Activated CD4-positive, alpha-beta memory T cell treated with anti-CD3 and anti-CD28 coated beads for 36 hours (primary cell): ENCODE results near the gene APIP. TPM values are rescaled to one million over a fixed set of nuclear protein-coding genes. Genes with fewer than 3 reads are reported as not detected.
"Not testable (repeated sequence)": the region's sequence is repeated elsewhere in the genome, so short reads cannot be mapped to it uniquely, and the experiment has no call there.

Experiments used
- CTCF ChIA-PET: fragments of 350-600 bp; sonication (Branson Sonifier 250); formaldehyde crosslinking; loops from one replicate; lab custom pipeline; 2021; ENCODE audit warnings: antibody characterized with exemption, inconsistent platforms; lab: Charles Lee
- POLR2A ChIA-PET: fragments of 350-600 bp; sonication (Branson Sonifier 250); formaldehyde crosslinking; loops from one replicate; lab custom pipeline; 2021; ENCODE audit warnings: antibody characterized with exemption; lab: Charles Lee
- DNase-seq: peaks from one replicate; pipeline ENCODE4 v3.0.0-alpha.2; 2020
- H3K27ac Mint-ChIP-seq: one replicate; pipeline ENCODE4 v1.8.0; 2021; ENCODE audit warnings: mixed read lengths
- H3K27me3 Mint-ChIP-seq: one replicate; pipeline ENCODE4 v1.8.0; 2021; ENCODE audit warnings: mixed read lengths
- H3K36me3 Mint-ChIP-seq: one replicate; pipeline ENCODE4 v1.8.0; 2021; ENCODE audit warnings: mixed read lengths
- H3K4me1 Mint-ChIP-seq: one replicate; pipeline ENCODE4 v1.8.0; 2021; ENCODE audit warnings: low read depth, mixed read lengths
- H3K4me3 Mint-ChIP-seq: one replicate; pipeline ENCODE4 v1.8.0; 2021; ENCODE audit warnings: mild to moderate bottlenecking, mixed read lengths
- H3K9me3 Mint-ChIP-seq: one replicate; pipeline ENCODE4 v1.8.0; 2021; ENCODE audit warnings: mixed read lengths
- intact Hi-C: fragments of 100-400 bp; cut with micrococcal nuclease; formaldehyde crosslinking; loops from one replicate; pipeline ENCODE4 v1.15.1; 2023
- total RNA-seq, 2 experiments: library from RNA; stranded (reverse); gene quantifications; one replicate each; pipeline ENCODE4 v1.2.3, GENCODE V29; 2021

Gene APIP
- total RNA-seq, 2 experiments from 2014 or later = 31.2 to 32.9 TPM

- CTCF ChIA-PET = interaction anchor here (0.9 to 1.4 kb wide), 3 partner anchors 15 to 313 kb away, joined by 3 to 6 read pairs (median 3); no protein-coding TSS in a partner anchor
- intact Hi-C loops = no loop called here
- H3K9me3 Mint-ChIP-seq = peaks cover 64% of the 10 kb centered on the region
Measured at GRCh38 chr11:34899633-34900016, 16.6 kb downstream of the APIP start.

GRCh38 chr11:34898474-34898873 is 17.7 kb downstream of the APIP start:
- intact Hi-C loops = no loop called here
- H3K4me1 Mint-ChIP-seq = no peaks in the 10 kb centered on the region
- H3K27ac Mint-ChIP-seq = no peak overlapping the region
- ChIA-PET POLR2A (no interaction called here), CTCF (interaction anchor here (0.9 to 2.4 kb wide), 7 partner anchors 14 to 494 kb away, joined by 3 to 13 read pairs (median 3); partner anchors contain the start of genes APIP and PDHX)
- no peak for DNase-seq
- no peaks in the 10 kb centered on the region for H3K27me3 Mint-ChIP-seq
- peaks cover 43% of the 10 kb centered on the region for H3K36me3 Mint-ChIP-seq
- H3K9me3 Mint-ChIP-seq = peaks cover 61% of the 10 kb centered on the region
- H3K4me3 Mint-ChIP-seq = no peak overlapping the region

More at GRCh38 chr11:34899633-34900016, 16.6 kb downstream of the APIP start:
- peaks cover 47% of the 10 kb centered on the region for H3K36me3 Mint-ChIP-seq
- no peaks in the 10 kb centered on the region for H3K27me3 Mint-ChIP-seq
- POLR2A ChIA-PET = no interaction called here
- no peak overlapping the region for H3K27ac Mint-ChIP-seq
- no peak overlapping the region for H3K4me3 Mint-ChIP-seq
- H3K4me1 Mint-ChIP-seq = peaks cover under 1% of the 10 kb centered on the region
- no peak for DNase-seq

GRCh38 chr11:34897171-34897870 is 18.9 kb downstream of the APIP start:
- CTCF ChIA-PET = interaction anchor here (1.3 to 2.4 kb wide), 4 partner anchors 107 to 496 kb away, joined by 3 to 13 read pairs (median 5); no protein-coding TSS in a partner anchor
- peaks cover 37% of the 10 kb centered on the region for H3K36me3 Mint-ChIP-seq
- H3K4me1 Mint-ChIP-seq = no peaks in the 10 kb centered on the region
- POLR2A ChIA-PET = no interaction called here
- intact Hi-C loops = no loop called here
- no peak overlapping the region for H3K27ac Mint-ChIP-seq
- H3K9me3 Mint-ChIP-seq = peaks cover 53% of the 10 kb centered on the region
- no peak for DNase-seq
- H3K4me3 Mint-ChIP-seq = no peak overlapping the region
- no peaks in the 10 kb centered on the region for H3K27me3 Mint-ChIP-seq

GRCh38 chr11:34896191-34896590 is 20.0 kb downstream of the APIP start:
- H3K4me1 Mint-ChIP-seq, H3K27me3 Mint-ChIP-seq, intact Hi-C loops, H3K27ac Mint-ChIP-seq, POLR2A ChIA-PET, H3K4me3 Mint-ChIP-seq, DNase-seq: not testable (repeated sequence)
- Mint-ChIP-seq H3K36me3 (peaks cover 34% of the 10 kb centered on the region), H3K9me3 (peaks cover 44% of the 10 kb centered on the region)
- CTCF ChIA-PET = interaction anchor here (2.4 kb wide), 1 partner anchor 310 kb away, joined by 13 read pairs; no protein-coding TSS in a partner anchor

- H3K27ac Mint-ChIP-seq = no peak overlapping the region
- ChIA-PET CTCF (interaction anchor here (0.7 to 3.1 kb wide), 4 partner anchors 30 to 380 kb away, joined by 3 to 38 read pairs (median 3); partner anchors contain the start of gene ELF5), POLR2A (no interaction called here)
- H3K4me1 Mint-ChIP-seq = no peaks in the 10 kb centered on the region
- no peaks in the 10 kb centered on the region for H3K27me3 Mint-ChIP-seq
- H3K9me3 Mint-ChIP-seq = peaks cover 20% of the 10 kb centered on the region
- no peak overlapping the region for H3K4me3 Mint-ChIP-seq
- peaks cover 14% of the 10 kb centered on the region for H3K36me3 Mint-ChIP-seq
- intact Hi-C loops = no loop called here
- DNase-seq = no peak
Measured at GRCh38 chr11:34893416-34893815, 22.8 kb downstream of the APIP start.

- intact Hi-C loops = loop anchor here (1.0 kb wide), 1 partner anchor 305 kb away; no protein-coding TSS in a partner anchor
- POLR2A ChIA-PET = no interaction called here
- no peak for DNase-seq
- Mint-ChIP-seq H3K27ac (no peak overlapping the region), H3K4me1 (no peaks in the 10 kb centered on the region), H3K4me3 (no peak overlapping the region), H3K27me3 (no peaks in the 10 kb centered on the region), H3K36me3 (peaks cover 9% of the 10 kb centered on the region), H3K9me3 (peaks cover 7% of the 10 kb centered on the region)
- CTCF ChIA-PET = interaction anchor here (0.7 to 3.1 kb wide), 6 partner anchors 16 to 521 kb away, joined by 3 to 38 read pairs (median 4); no protein-coding TSS in a partner anchor
Measured at GRCh38 chr11:34891611-34892010, 24.6 kb downstream of the APIP start.

GRCh38 chr11:34890812-34891211 is 25.4 kb downstream of the APIP start:
- Mint-ChIP-seq H3K36me3 (peaks cover 3% of the 10 kb centered on the region), H3K27ac (no peak overlapping the region), H3K4me3 (no peak overlapping the region), H3K4me1 (no peaks in the 10 kb centered on the region), H3K27me3 (no peaks in the 10 kb centered on the region), H3K9me3 (no peaks in the 10 kb centered on the region)
- CTCF ChIA-PET = interaction anchor here (1.0 to 3.1 kb wide), 4 partner anchors 15 to 378 kb away, joined by 3 to 38 read pairs (median 5); no protein-coding TSS in a partner anchor
- POLR2A ChIA-PET = no interaction called here
- intact Hi-C loops = loop anchor here (1.0 kb wide), 1 partner anchor 305 kb away; no protein-coding TSS in a partner anchor
- DNase-seq = no peak

GRCh38 chr11:34890089-34890488 is 26.1 kb downstream of the APIP start:
- CTCF ChIA-PET = interaction anchor here (1.5 to 2.8 kb wide), 4 partner anchors 303 to 398 kb away, joined by 3 to 24 read pairs (median 4); partner anchors contain the start of gene ELF5

GRCh38 chr11:34887260-34887659 is 28.9 kb downstream of the APIP start:
- ChIA-PET CTCF (interaction anchor here (1.5 kb wide), 1 partner anchor 301 kb away, joined by 14 read pairs; no protein-coding TSS in a partner anchor), POLR2A (no interaction called here)
- Mint-ChIP-seq H3K4me1 (no peaks in the 10 kb centered on the region), H3K27me3 (no peaks in the 10 kb centered on the region), H3K9me3 (no peaks in the 10 kb centered on the region), H3K4me3 (no peak overlapping the region), H3K27ac (no peak overlapping the region), H3K36me3 (peaks cover 12% of the 10 kb centered on the region)
- DNase-seq = no peak
- intact Hi-C loops = no loop called here

More at GRCh38 chr11:34890089-34890488, 26.1 kb downstream of the APIP start:
- Mint-ChIP-seq H3K27me3 (no peaks in the 10 kb centered on the region), H3K27ac (no peak overlapping the region), H3K4me1 (no peaks in the 10 kb centered on the region), H3K9me3 (no peaks in the 10 kb centered on the region), H3K4me3 (no peak overlapping the region), H3K36me3 (peaks cover 3% of the 10 kb centered on the region)
- intact Hi-C loops = no loop called here
- POLR2A ChIA-PET = no interaction called here
- DNase-seq = no peak

- Mint-ChIP-seq H3K36me3 (peaks cover 18% of the 10 kb centered on the region), H3K27ac (no peak overlapping the region), H3K4me1 (no peaks in the 10 kb centered on the region), H3K27me3 (no peaks in the 10 kb centered on the region), H3K9me3 (no peaks in the 10 kb centered on the region), H3K4me3 (no peak overlapping the region)
- ChIA-PET CTCF (interaction anchor here (1.5 kb wide), 1 partner anchor 300 kb away, joined by 14 read pairs; no protein-coding TSS in a partner anchor), POLR2A (no interaction called here)
- intact Hi-C loops = no loop called here
- no peak for DNase-seq
Measured at GRCh38 chr11:34886609-34887008, 29.6 kb downstream of the APIP start.

- no peak overlapping the region for H3K4me3 Mint-ChIP-seq
- no peak for DNase-seq
- ChIA-PET CTCF (no interaction called here), POLR2A (interaction anchor here (0.7 kb wide), 1 partner anchor 352 kb away, joined by 3 read pairs; no protein-coding TSS in a partner anchor)
- H3K9me3 Mint-ChIP-seq = no peaks in the 10 kb centered on the region
- H3K27ac Mint-ChIP-seq = no peak overlapping the region
- intact Hi-C loops = no loop called here
- H3K4me1 Mint-ChIP-seq = no peaks in the 10 kb centered on the region
- H3K27me3 Mint-ChIP-seq = no peaks in the 10 kb centered on the region
- peaks cover 18% of the 10 kb centered on the region for H3K36me3 Mint-ChIP-seq
Measured at GRCh38 chr11:34881900-34882299, 34.3 kb downstream of the APIP start.

- DNase-seq = no peak
- CTCF ChIA-PET = no interaction called here
- intact Hi-C loops = no loop called here
- Mint-ChIP-seq H3K9me3 (no peaks in the 10 kb centered on the region), H3K36me3 (peaks cover 10% of the 10 kb centered on the region), H3K4me3 (no peak overlapping the region), H3K27me3 (no peaks in the 10 kb centered on the region), H3K4me1 (no peaks in the 10 kb centered on the region), H3K27ac (no peak overlapping the region)
- POLR2A ChIA-PET = no interaction called here
Measured at GRCh38 chr11:34877375-34877975, 38.7 kb downstream of the APIP start.
